NT2/D1 (cell line): ENCODE measurements around the gene PTCRA.
"Not testable (repeated sequence)": the region's sequence is repeated elsewhere in the genome, so short reads cannot be mapped to it uniquely, and the experiment has no call there.

ENCODE experiments used
- DNase-seq: peaks from one replicate; pipeline ENCODE4 v3.0.0-alpha.2; 2011; ENCODE audit warnings: low read depth, low spot score
- H3K27me3 ChIP-seq: 2 replicates; pipeline ENCODE4 v1.6.0; 2011; ENCODE audit warnings: mild to moderate bottlenecking; ENCODE audit not compliant: insufficient read length, insufficient read depth
- H3K36me3 ChIP-seq: 2 replicates; pipeline ENCODE4 v1.6.1; 2011; ENCODE audit warnings: mild to moderate bottlenecking, low read length, mixed read lengths; ENCODE audit not compliant: insufficient read depth, insufficient read length
- H3K4me1 ChIP-seq: 2 replicates; pipeline ENCODE4 v1.5.1; 2011; ENCODE audit not compliant: insufficient read depth, insufficient read length
- H3K4me3 ChIP-seq: 2 replicates; pipeline ENCODE4 v1.5.1; 2011; ENCODE audit warnings: low read depth; ENCODE audit not compliant: insufficient read length
- H3K9ac ChIP-seq: 2 replicates; pipeline ENCODE4 v1.6.0; 2011; ENCODE audit warnings: low read depth; ENCODE audit not compliant: insufficient read length
- H3K9me3 ChIP-seq: 2 replicates; pipeline ENCODE4 v1.5.1; 2011; ENCODE audit warnings: mild to moderate bottlenecking, low read length; ENCODE audit not compliant: insufficient read depth
- SUZ12 ChIP-seq: IDR thresholded peaks from 2 replicates; pipeline ENCODE4 v1.6.1; 2011; ENCODE audit not compliant: insufficient read length, insufficient read depth; ENCODE audit errors: extremely low read depth
- YY1 ChIP-seq: IDR thresholded peaks from 2 replicates; pipeline ENCODE4 v1.6.1; 2011; ENCODE audit not compliant: insufficient read length, insufficient read depth
- ZNF274 ChIP-seq: IDR thresholded peaks from 2 replicates; pipeline ENCODE4 v1.6.1; 2011; ENCODE audit warnings: mild to moderate bottlenecking, low read depth, low read length

The PTCRA gene

GRCh38 chr6:42938987-42939809, 23.3 kb downstream of the PTCRA start:
- Histone ChIP-seq H3K9me3 (no peaks in the 10 kb centered on the region), H3K9ac (peak overlapping the region; percentile 10), H3K4me1 (no peaks in the 10 kb centered on the region), H3K36me3 (peaks cover 61% of the 10 kb centered on the region), H3K27me3 (no peaks in the 10 kb centered on the region), H3K4me3 (no peak overlapping the region)
- no peak for DNase-seq
- TF ChIP-seq ZNF274 (no peak), YY1 (no peak), SUZ12 (no peak)

DNA sequence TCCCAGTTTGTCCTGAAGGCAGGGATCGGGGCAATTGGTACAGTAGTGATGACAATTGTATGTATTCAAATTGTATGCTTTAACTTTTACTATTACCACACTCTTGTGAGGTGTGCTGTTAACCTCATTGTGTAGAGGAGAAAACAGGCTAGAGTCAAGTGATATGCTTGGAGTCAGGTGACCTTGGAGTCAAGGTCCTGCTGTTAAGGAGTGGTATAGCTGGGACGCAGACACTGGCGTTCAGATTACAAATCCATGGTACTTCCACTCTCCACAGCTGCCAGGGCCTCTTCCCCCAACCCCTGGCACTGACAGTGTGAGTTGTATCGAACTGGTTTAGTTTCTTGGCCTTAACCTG, 23.9 kb downstream of the PTCRA start:
- TF ChIP-seq ZNF274 (no peak), YY1 (no peak), SUZ12 (no peak)
- no peak for DNase-seq
- H3K9ac ChIP-seq = no peak overlapping the region
- no peak overlapping the region for H3K4me3 ChIP-seq
- H3K27me3 ChIP-seq = no peaks in the 10 kb centered on the region
- H3K9me3 ChIP-seq = no peaks in the 10 kb centered on the region
- H3K36me3 ChIP-seq = peaks cover 55% of the 10 kb centered on the region
- H3K4me1 ChIP-seq = no peaks in the 10 kb centered on the region

DNA sequence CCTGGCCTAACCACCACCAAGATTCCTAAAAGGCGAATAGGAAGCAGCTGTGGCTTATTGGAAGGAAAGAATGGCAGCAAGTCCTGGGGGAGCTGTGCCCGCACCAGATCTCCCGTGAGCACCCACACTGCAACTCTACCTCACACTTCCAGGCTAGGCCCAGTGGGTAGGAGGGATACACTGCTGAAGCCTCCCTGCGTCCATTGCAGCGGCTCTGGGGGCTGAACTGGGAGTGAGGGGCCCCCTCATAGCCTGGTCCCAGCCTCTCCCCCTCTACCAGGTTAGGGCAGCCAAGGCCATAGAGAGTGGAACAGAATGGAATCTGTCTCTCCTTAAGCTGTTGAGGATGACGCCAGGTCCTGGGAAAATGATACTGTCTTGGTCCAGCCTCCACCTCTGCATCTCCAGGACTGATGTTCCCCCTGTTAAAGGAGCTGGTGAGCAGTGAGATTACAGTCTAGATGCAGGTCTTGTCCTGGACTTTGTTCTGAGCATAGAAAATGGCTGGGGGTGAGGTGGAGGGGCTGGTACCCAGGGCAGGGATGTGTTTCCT, 24.7 kb downstream of the PTCRA start:
- no peaks in the 10 kb centered on the region for H3K27me3 ChIP-seq
- DNase-seq = no peak
- no peaks in the 10 kb centered on the region for H3K9me3 ChIP-seq
- H3K36me3 ChIP-seq = peaks cover 48% of the 10 kb centered on the region
- H3K9ac ChIP-seq = no peak overlapping the region
- TF ChIP-seq YY1 (no peak), SUZ12 (no peak), ZNF274 (no peak)
- no peaks in the 10 kb centered on the region for H3K4me1 ChIP-seq
- H3K4me3 ChIP-seq = no peak overlapping the region

DNA sequence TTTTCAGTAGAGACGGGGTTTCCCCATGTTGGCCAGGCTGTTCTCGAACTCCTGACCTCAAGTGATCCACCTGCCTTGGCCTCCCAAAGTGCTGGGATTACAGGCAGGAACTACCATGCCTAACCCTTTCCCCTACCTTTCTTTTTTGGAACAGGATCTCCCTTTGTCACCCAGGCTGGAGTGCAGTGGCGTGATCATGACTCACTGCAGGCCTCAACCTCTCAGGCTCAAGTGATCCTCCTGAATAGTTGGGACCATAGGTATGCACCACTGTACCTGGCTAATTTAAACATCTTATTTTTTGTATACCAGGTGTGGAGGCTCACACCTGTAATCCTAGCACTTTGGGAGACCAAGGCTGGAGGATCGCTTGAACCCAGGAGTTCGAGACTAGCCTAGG, 25.5 kb downstream of the PTCRA start:
- not testable (repeated sequence) for H3K4me1 ChIP-seq, H3K9me3 ChIP-seq, H3K27me3 ChIP-seq, H3K9ac ChIP-seq, H3K4me3 ChIP-seq, DNase-seq
- H3K36me3 ChIP-seq = peaks cover 41% of the 10 kb centered on the region

GRCh38 chr6:42942444-42942843, 26.6 kb downstream of the PTCRA start:
- H3K36me3 ChIP-seq = peaks cover 32% of the 10 kb centered on the region
- TF ChIP-seq YY1 (no peak), SUZ12 (no peak)
- no peaks in the 10 kb centered on the region for H3K4me1 ChIP-seq

GRCh38 chr6:42947950-42948349, 32.1 kb downstream of the PTCRA start:
- TF ChIP-seq SUZ12 (no peak), ZNF274 (no peak), YY1 (no peak)
- Histone ChIP-seq H3K9ac (no peak overlapping the region), H3K4me1 (no peaks in the 10 kb centered on the region), H3K9me3 (no peaks in the 10 kb centered on the region), H3K4me3 (no peak overlapping the region), H3K27me3 (no peaks in the 10 kb centered on the region), H3K36me3 (no peaks in the 10 kb centered on the region)
- DNase-seq = no peak

More at GRCh38 chr6:42942444-42942843, 26.6 kb downstream of the PTCRA start:
- DNase-seq = no peak
- H3K27me3 ChIP-seq = no peaks in the 10 kb centered on the region
- H3K9ac ChIP-seq = no peak overlapping the region
- no peak overlapping the region for H3K4me3 ChIP-seq
- no peaks in the 10 kb centered on the region for H3K9me3 ChIP-seq

DNA sequence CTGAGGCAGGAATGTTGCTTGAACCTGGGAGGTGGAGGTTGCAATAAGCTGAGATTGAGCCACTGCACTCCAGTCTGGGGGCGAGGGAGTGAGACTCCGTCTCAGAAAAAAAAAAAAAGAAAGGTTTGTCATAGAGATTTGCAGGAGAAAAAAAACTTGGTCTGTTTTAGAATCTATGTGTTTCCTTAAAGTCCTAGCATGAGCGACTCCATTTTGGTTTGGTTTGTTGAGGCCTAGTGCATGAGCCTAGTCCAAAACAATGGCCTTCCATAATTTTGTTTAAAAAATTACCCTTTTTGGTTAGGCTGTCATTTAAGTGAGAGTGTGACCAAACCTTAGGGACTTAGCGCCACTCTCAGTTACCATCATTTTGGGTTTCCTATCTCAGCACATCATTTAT, 36.5 kb downstream of the PTCRA start:
- TF ChIP-seq YY1 (no peak), ZNF274 (no peak), SUZ12 (no peak)
- Histone ChIP-seq H3K27me3 (no peaks in the 10 kb centered on the region), H3K4me3 (no peak overlapping the region)

GRCh38 chr6:42954405-42954804, 38.6 kb downstream of the PTCRA start:
- H3K4me1 ChIP-seq, H3K4me3 ChIP-seq, H3K27me3 ChIP-seq, H3K36me3 ChIP-seq, DNase-seq, H3K9ac ChIP-seq, H3K9me3 ChIP-seq: not testable (repeated sequence)

More for the DNA sequence above, 36.5 kb downstream of the PTCRA start:
- Histone ChIP-seq H3K9ac (no peak overlapping the region), H3K4me1 (no peaks in the 10 kb centered on the region), H3K36me3 (no peaks in the 10 kb centered on the region), H3K9me3 (no peaks in the 10 kb centered on the region)
- no peak for DNase-seq
